ENCODE results near the gene RARRES2.

The RARRES2 gene

DNA sequence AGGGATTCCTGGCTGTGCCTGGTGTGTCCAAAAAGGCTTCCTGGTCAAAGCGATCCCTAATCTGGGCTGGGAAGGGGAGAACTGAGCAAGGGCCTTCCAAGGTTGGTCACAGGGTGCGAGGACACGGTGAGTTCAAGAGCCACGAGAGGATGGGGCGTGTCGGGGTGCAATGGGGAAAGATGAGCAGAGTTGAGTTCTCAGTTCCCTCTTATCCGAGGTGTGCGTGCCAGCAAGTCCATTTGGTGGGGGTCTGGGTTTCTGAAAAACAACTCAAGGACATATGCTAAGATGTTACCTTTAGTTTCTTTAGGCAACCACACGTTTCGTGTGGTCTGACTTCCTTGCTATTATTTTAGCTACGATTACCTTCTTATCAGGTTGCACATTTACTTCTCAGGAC, 39.0 kb upstream of the RARRES2 start:
- Histone ChIP-seq H3K27me3 (ENCODE audit: insufficient read depth, low read length, poor library complexity) (no peaks in the 10 kb centered on the region), H2AFZ (ENCODE audit: low read depth, low read length) (no peak overlapping the region), H3K4me1 (ENCODE audit: insufficient read depth, low read length) (peaks cover 61% of the 10 kb centered on the region), H3K4me2 (ENCODE audit: insufficient read depth, low read length) (peak overlapping the region; percentile 83), H3K79me2 (ENCODE audit: insufficient read depth, low read length) (peaks cover 94% of the 10 kb centered on the region), H3K27ac (ENCODE audit: low read length) (peak overlapping the region; percentile 58), H4K20me1 (ENCODE audit: insufficient read depth, low read length) (peaks cover 24% of the 10 kb centered on the region), H3K9ac (ENCODE audit: low read depth, low read length) (peak overlapping the region; percentile 95), H3K36me3 (ENCODE audit: insufficient read depth, low read length) (peaks cover 25% of the 10 kb centered on the region), H3K4me3 (ENCODE audit: low read depth in 1 of 2, low read length in 2 of 2) (peak overlapping the region in 1 of 2 experiments; percentile 69; a peak in 2 of 4 replicates), H3K9me3 (ENCODE audit: insufficient read depth, low read length, severe bottlenecking) (no peaks in the 10 kb centered on the region)
- DNase-seq (no peak), ATAC-seq (ENCODE audit: insufficient read depth, low read depth) (no peak)
- TF ChIP-seq EZH2 (IDR thresholded peaks at IDR 0.05; ENCODE audit: borderline replicate concordance, low read depth, low read length, severe bottlenecking), result no peak
- TF ChIP-seq, protein P1, sequence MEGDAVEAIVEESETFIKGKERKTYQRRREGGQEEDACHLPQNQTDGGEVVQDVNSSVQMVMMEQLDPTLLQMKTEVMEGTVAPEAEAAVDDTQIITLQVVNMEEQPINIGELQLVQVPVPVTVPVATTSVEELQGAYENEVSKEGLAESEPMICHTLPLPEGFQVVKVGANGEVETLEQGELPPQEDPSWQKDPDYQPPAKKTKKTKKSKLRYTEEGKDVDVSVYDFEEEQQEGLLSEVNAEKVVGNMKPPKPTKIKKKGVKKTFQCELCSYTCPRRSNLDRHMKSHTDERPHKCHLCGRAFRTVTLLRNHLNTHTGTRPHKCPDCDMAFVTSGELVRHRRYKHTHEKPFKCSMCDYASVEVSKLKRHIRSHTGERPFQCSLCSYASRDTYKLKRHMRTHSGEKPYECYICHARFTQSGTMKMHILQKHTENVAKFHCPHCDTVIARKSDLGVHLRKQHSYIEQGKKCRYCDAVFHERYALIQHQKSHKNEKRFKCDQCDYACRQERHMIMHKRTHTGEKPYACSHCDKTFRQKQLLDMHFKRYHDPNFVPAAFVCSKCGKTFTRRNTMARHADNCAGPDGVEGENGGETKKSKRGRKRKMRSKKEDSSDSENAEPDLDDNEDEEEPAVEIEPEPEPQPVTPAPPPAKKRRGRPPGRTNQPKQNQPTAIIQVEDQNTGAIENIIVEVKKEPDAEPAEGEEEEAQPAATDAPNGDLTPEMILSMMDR (IDR thresholded peaks at IDR 0.05; ENCODE audit: borderline replicate concordance, extremely low read depth, low read length, poor library complexity, severe bottlenecking), result no peak

DNA sequence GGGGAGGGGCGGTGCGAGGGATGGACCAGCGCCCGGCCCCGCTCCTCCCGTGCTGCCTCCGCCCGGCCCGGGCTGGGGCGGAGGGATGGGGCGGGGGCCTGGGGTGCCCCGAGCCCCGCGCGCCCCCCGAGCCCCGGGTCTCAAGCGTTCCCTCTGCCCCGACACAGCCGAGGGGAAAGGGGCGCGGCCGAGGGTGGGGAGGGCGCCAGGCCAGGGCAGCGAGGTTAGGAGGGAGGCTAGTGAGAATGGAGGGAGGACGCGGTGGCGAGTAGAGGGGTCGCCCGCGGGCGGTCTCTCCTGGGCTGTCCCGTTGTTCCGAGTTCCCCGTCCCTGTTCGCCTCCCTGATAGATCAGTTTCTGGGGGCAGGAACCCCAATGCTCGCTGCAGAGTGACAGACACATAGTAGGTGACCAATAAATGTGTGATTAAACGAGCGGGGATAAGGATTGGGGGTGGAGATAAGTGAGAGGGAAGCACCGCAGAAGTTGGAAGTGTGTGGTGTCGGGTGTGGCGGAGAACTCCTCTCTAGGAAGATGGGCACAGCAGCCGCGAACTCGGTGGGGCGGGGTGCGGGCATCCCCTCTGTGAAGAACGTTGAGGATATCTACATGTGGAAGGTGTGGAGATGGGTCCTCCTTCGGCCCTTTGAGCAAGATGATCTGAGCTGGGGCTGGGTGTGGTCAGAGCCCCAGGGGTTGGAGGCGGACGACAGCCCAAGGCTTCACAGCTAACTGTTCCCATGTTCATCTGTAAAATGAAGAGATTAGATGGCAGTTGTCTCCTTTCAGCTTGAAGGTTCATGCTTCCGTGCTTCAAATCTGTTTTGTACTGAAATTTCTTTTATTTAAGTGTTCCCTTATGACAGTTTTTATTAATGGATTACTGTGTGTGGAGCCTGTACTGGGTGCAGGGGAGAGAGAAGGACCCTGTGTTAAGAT, 38.3 kb upstream of the RARRES2 start:
- TF ChIP-seq EZH2 (IDR thresholded peaks at IDR 0.05; ENCODE audit: borderline replicate concordance, low read depth, low read length, severe bottlenecking), result no peak
- TF ChIP-seq, protein P1 (IDR thresholded peaks at IDR 0.05; ENCODE audit: borderline replicate concordance, extremely low read depth, low read length, poor library complexity, severe bottlenecking), result no peak

DNA sequence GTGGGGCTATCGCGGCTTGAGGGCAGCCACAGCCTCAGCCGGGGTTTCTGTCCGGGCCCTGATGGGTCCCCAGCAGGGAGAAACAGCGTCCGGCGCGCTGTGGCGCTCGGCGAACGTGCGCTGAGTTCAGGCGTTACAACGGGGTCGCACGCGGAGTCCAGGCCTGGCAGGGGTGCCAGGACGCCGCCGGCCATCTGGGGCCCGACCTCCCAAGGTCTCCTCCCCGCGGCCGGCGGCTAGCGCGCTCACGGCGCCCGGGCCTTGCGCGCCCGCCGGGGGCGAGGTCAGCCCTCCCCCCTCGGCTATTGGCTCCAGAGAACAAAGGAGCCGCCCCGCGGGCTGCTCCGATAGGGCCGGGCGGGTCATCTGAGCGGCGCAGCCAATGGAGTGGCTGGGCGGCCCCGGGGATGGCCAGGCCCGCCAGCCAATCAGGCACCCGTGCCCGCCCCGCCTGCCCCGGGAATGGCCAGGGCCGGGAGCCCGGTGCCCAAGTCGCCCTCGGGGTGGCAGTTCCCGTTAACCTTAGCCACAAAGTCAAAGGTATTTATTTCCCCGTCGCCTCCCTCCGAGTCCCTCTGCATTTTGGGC, 37.5 kb upstream of the RARRES2 start, which contains the start of gene ZNF775:
Gene ZNF775, plus strand, starts transcription at position 478 of the 588 bp plus-strand sequence. CDS start 9,141 bp downstream, outside the sequence.
- peak within 1 kb of the TSS; percentile 95 for H3K9ac ChIP-seq (ENCODE audit: low read depth, low read length)
- peak within 1 kb of the TSS; percentile 98 for H3K27ac ChIP-seq (ENCODE audit: low read length)
- H3K9me3 ChIP-seq (ENCODE audit: insufficient read depth, low read length, severe bottlenecking), result no peaks in the 10 kb centered on the region
- peaks cover 27% of the 10 kb centered on the region for H3K36me3 ChIP-seq (ENCODE audit: insufficient read depth, low read length)
- peak within 1 kb of the TSS; percentile 83 for H3K4me2 ChIP-seq (ENCODE audit: insufficient read depth, low read length)
- peaks cover 92% of the 10 kb centered on the region for H3K79me2 ChIP-seq (ENCODE audit: insufficient read depth, low read length)
- H4K20me1 ChIP-seq (ENCODE audit: insufficient read depth, low read length), result peaks cover 22% of the 10 kb centered on the region
- ATAC-seq (ENCODE audit: insufficient read depth, low read depth) (peak; percentile 83), DNase-seq (peak; percentile 94)
- TF ChIP-seq, protein P1 (IDR thresholded peaks at IDR 0.05; ENCODE audit: borderline replicate concordance, extremely low read depth, low read length, poor library complexity, severe bottlenecking), result peak; percentile 7
- no peak for TF ChIP-seq EZH2 (IDR thresholded peaks at IDR 0.05; ENCODE audit: borderline replicate concordance, low read depth, low read length, severe bottlenecking)
- H3K4me1 ChIP-seq (ENCODE audit: insufficient read depth, low read length), result peaks cover 76% of the 10 kb centered on the region
- no peaks in the 10 kb centered on the region for H3K27me3 ChIP-seq (ENCODE audit: insufficient read depth, low read length, poor library complexity)
- peak within 1 kb of the TSS; percentile 69 to 74 for H3K4me3 ChIP-seq (ENCODE audit: low read depth in 1 of 2, low read length in 2 of 2)
- peak within 1 kb of the TSS; percentile 63 for H2AFZ ChIP-seq (ENCODE audit: low read depth, low read length)

More for the DNA sequence above, 38.3 kb upstream of the RARRES2 start:
- H3K27me3 ChIP-seq (ENCODE audit: insufficient read depth, low read length, poor library complexity), result no peaks in the 10 kb centered on the region
- H3K27ac ChIP-seq (ENCODE audit: low read length), result peak overlapping the region; percentile 58
- peaks cover 68% of the 10 kb centered on the region for H3K4me1 ChIP-seq (ENCODE audit: insufficient read depth, low read length)
- no peaks in the 10 kb centered on the region for H3K9me3 ChIP-seq (ENCODE audit: insufficient read depth, low read length, severe bottlenecking)
- no peak; the same call in 2 of the 3 replicates for ATAC-seq (ENCODE audit: insufficient read depth, low read depth)
- DNase-seq, result peak; percentile 52
- H3K4me3 ChIP-seq (ENCODE audit: low read depth in 1 of 2, low read length in 2 of 2), result peak overlapping the region; percentile 69 to 74
- H2AFZ ChIP-seq (ENCODE audit: low read depth, low read length), result peak overlapping the region; percentile 56
- H3K36me3 ChIP-seq (ENCODE audit: insufficient read depth, low read length), result peaks cover 23% of the 10 kb centered on the region
- peak overlapping the region; percentile 95 for H3K9ac ChIP-seq (ENCODE audit: low read depth, low read length)
- peak overlapping the region; percentile 83 for H3K4me2 ChIP-seq (ENCODE audit: insufficient read depth, low read length)
- peaks cover 22% of the 10 kb centered on the region for H4K20me1 ChIP-seq (ENCODE audit: insufficient read depth, low read length)
- H3K79me2 ChIP-seq (ENCODE audit: insufficient read depth, low read length), result peaks cover 92% of the 10 kb centered on the region

Data from DND-41 (cell line).